Measurements from ENCODE around the gene TCL1B. TPM values are rescaled to one million over a fixed set of nuclear protein-coding genes. Genes with fewer than 3 reads are reported as not detected.
"Not testable (repeated sequence)": the region's sequence is repeated elsewhere in the genome, so short reads cannot be mapped to it uniquely, and the experiment has no call there.

Gene TCL1B
- total RNA-seq, 1 donor from 2014 or later: not detected

DNA sequence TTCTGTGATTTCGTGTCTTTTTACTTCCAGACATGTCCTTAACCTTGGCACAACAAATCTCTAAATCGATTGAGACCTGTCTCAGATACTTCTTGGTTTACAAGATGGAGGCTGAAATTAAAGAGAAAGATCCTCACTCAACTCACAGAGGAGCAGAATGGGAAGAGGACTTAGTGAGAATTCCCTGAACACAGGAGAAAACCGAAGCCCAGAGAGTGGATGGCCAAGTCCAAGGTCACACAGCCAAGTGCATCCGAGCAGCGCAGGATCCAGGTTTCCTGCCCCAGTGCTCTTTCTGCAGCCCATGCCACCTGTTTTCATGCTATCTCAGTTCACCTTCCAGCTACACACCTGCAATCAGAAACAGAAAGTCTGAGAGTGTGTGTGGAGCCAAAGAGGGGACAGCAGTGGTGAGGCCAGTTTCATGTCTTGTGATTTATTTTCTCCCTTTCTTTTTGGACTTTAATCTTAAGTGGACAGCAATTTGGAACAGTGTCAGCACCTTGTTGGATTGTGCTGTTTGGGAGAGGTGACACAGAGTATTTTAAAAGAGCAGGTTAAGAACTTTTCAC lies 22.9 kb upstream of the TCL1B start:
- H3K4me1 ChIP-seq: peaks cover 5% of the 10 kb centered on the region
- TF ChIP-seq, protein P1, sequence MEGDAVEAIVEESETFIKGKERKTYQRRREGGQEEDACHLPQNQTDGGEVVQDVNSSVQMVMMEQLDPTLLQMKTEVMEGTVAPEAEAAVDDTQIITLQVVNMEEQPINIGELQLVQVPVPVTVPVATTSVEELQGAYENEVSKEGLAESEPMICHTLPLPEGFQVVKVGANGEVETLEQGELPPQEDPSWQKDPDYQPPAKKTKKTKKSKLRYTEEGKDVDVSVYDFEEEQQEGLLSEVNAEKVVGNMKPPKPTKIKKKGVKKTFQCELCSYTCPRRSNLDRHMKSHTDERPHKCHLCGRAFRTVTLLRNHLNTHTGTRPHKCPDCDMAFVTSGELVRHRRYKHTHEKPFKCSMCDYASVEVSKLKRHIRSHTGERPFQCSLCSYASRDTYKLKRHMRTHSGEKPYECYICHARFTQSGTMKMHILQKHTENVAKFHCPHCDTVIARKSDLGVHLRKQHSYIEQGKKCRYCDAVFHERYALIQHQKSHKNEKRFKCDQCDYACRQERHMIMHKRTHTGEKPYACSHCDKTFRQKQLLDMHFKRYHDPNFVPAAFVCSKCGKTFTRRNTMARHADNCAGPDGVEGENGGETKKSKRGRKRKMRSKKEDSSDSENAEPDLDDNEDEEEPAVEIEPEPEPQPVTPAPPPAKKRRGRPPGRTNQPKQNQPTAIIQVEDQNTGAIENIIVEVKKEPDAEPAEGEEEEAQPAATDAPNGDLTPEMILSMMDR (IDR thresholded peaks at IDR 0.05): no peak
- TF ChIP-seq POLR2AphosphoS5 (IDR thresholded peaks at IDR 0.05; ENCODE audit: insufficient read depth in 1 of 2, low read depth in 1 of 2): no peak
- TF ChIP-seq POLR2A (IDR thresholded peaks at IDR 0.05): no peak
- intact Hi-C loops (cut with DNase I): no loop called here
- H3K4me3 ChIP-seq: no peak overlapping the region
- H3K36me3 ChIP-seq: no peaks in the 10 kb centered on the region
- no peaks in the 10 kb centered on the region for H3K9me3 ChIP-seq
- H3K27ac ChIP-seq: no peak overlapping the region
- no peak for DNase-seq (ENCODE audit: extremely low spot score in 2 of 2)
- H3K27me3 ChIP-seq: no peaks in the 10 kb centered on the region

DNA sequence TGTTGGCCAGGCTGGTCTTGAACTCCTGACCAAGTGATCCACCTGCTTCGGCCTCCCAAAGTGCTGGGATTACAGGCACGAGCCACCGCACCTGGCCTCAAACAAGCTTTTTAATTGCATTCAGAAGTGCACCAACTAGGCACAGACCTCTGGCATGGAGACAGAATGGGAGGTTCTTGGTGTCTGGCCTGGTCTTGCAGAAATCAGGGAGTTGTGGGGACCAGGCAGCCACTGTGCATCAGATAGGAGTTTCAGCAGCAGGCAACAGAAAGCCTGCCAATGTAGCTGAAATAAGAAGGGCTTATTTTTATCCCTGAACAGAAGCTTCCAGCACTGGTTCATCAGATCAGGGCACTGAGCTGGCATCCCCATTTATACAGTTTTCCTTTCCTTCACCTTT lies 22.2 kb upstream of the TCL1B start:
- TF ChIP-seq, protein P1 (IDR thresholded peaks at IDR 0.05): no peak
- TF ChIP-seq POLR2AphosphoS5 (IDR thresholded peaks at IDR 0.05; ENCODE audit: insufficient read depth in 1 of 2, low read depth in 1 of 2): no peak
- no peak for TF ChIP-seq POLR2A (IDR thresholded peaks at IDR 0.05)
- H3K36me3 ChIP-seq: no peaks in the 10 kb centered on the region
- DNase-seq (ENCODE audit: extremely low spot score in 2 of 2): no peak
- H3K4me3 ChIP-seq: no peak overlapping the region
- H3K27ac ChIP-seq: no peak overlapping the region
- intact Hi-C loops (cut with DNase I): no loop called here
- no peaks in the 10 kb centered on the region for H3K27me3 ChIP-seq
- no peaks in the 10 kb centered on the region for H3K9me3 ChIP-seq
- H3K4me1 ChIP-seq: peaks cover 5% of the 10 kb centered on the region

DNA sequence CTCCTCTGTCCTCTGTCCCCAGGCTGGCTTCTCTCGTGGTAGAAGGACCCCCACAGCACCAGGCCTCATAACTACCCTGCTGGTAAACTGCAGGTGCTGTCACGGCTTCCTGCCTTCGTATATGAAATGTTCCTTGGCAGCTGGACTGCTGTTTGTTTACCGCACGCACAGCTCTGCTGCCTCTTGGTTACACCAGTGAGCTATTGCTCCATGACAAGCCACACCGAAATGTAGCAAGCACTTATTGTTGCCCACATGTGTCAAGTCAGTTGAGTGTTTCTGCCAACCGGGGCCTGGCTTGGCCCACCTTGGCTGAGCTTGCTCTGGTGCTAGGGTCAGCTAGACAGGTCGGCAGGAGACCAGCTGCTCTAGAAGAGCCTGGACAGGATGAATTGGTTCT lies 21.7 kb upstream of the TCL1B start:
- intact Hi-C loops (cut with DNase I): no loop called here
- DNase-seq (ENCODE audit: extremely low spot score in 2 of 2): no peak
- TF ChIP-seq, protein P1 (IDR thresholded peaks at IDR 0.05): no peak
- TF ChIP-seq POLR2A (IDR thresholded peaks at IDR 0.05) (no peak), POLR2AphosphoS5 (IDR thresholded peaks at IDR 0.05; ENCODE audit: insufficient read depth in 1 of 2, low read depth in 1 of 2) (no peak)
- H3K27me3 ChIP-seq: no peaks in the 10 kb centered on the region
- H3K27ac ChIP-seq: no peak overlapping the region
- H3K36me3 ChIP-seq: no peaks in the 10 kb centered on the region
- peaks cover 5% of the 10 kb centered on the region for H3K4me1 ChIP-seq
- no peak overlapping the region for H3K4me3 ChIP-seq
- no peaks in the 10 kb centered on the region for H3K9me3 ChIP-seq

DNA sequence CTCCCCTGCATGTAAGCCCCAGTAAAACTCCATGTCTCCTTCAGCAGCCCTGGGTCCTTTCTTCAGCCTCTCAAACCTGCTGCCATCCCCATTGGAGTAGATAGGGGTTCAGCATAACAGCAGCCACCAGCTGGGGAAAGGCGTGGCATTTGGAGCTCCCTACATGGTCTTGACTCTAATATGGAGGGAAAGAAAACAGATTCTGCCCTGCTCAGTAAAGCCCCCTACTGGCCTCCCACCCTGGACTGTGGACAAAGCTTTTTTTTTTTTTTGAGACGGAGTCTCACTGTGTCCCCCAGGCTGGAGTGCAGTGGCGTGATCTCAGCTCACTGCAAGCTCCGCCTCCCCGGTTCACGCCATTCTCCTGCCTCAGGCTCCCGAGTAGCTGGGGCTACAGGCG lies 20.7 kb upstream of the TCL1B start:
- H3K36me3 ChIP-seq; H3K27me3 ChIP-seq; H3K9me3 ChIP-seq; H3K4me3 ChIP-seq; H3K27ac ChIP-seq; H3K4me1 ChIP-seq; intact Hi-C loops (cut with DNase I); DNase-seq (ENCODE audit: extremely low spot score in 2 of 2): not testable (repeated sequence)

DNA sequence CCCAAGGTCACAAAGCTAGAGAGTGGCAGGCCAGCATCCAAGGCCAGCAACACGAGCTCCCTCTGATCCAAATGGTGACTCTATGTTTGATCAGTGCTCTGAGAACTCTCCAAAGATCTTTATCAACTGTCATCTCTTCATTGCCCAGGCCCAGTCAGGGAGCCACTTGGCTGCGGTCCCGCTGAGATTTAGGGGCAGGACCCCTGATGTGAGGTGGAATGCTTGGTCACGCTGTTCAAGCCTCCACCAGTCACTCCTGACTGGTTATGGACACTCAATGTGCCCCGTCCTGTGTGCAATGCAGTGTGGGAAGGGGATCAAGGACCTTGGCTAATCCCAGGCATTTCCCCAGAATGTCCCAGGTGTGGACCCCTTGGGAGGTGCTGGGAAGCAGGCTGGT lies 19.8 kb upstream of the TCL1B start:
- Histone ChIP-seq H3K4me1 (no peaks in the 10 kb centered on the region), H3K27me3 (no peaks in the 10 kb centered on the region), H3K27ac (no peak overlapping the region), H3K36me3 (no peaks in the 10 kb centered on the region), H3K9me3 (no peaks in the 10 kb centered on the region), H3K4me3 (no peak overlapping the region)
- no peak for DNase-seq (ENCODE audit: extremely low spot score in 2 of 2)
- intact Hi-C loops (cut with DNase I): no loop called here
- TF ChIP-seq POLR2AphosphoS5 (IDR thresholded peaks at IDR 0.05; ENCODE audit: insufficient read depth in 1 of 2, low read depth in 1 of 2): no peak
- TF ChIP-seq, protein P1 (IDR thresholded peaks at IDR 0.05): no peak
- no peak for TF ChIP-seq POLR2A (IDR thresholded peaks at IDR 0.05)

Measured in vagina (tissue), 2 donors.